Stimulated activated CD4-positive, alpha-beta T cell treated with anti-CD3 and anti-CD28 coated beads, Interleukin-2, amount 100 ng/mL, for 4 hours (primary cell): Measurements from ENCODE around the gene NME5.

Source experiments
- DNase-seq: peaks from one replicate; pipeline ENCODE4 v3.0.0-alpha.2; 2020; ENCODE audit warnings: low read depth

NME5 gene

GRCh38 chr5:138132543-138132942, 6.7 kb downstream of the NME5 start:
- no peak for DNase-seq

DNA sequence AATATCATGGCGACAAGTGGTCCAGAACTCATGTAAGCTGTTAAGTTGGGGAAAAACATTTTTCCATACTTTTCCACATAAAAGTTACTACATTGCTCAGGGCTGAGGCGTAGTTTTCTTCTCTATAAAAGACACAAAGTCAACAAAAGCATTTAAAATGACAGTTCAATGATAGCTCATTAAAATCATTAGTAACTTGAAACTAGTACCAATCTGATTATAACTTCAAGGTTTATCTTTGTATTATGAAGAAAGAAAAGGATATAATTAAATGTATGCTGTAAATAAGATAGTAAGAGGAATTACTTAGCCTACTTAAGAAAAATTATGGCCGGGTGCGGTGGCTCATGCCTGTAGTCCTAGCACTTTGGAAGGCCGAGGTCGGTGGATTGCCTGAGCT, 9.9 kb downstream of the NME5 start:
- DNase-seq: no peak

DNA sequence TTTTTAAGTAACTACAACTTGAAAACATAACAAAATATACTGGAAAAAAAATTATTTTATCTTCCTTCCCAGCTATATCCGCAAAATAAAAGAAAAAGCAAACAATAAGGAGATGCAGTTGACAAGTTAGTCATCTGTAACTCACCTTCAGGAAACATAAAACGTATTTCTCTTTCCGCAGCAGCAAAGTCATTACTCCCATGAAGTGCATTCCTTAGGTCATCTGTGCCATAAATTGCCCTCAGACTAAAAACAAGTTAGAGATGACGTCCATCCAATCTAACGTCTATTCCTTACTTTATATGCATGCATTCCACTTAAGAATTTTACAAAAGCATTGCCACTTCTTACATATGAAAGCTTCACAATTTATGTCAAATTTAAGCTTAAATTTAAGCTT, 10.9 kb downstream of the NME5 start:
- no peak for DNase-seq

DNA sequence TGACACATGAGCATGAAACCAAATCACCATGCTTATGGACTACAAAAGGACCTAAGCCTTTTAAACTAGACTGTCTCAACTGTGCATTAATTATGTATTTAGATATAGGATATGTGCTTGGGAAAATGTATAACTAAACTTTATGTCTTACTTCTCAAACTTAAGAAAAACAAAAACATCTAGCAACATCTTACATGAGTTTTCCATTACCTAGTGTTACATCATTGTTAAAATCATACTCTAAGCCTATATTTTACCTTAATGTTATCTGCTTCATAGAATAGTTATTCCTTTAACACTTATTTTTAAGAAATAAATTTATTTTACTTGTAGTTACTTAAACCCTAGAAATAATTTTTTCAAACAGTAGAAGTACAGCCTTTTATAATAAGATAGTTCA, 24.0 kb downstream of the NME5 start:
- DNase-seq: no peak

GRCh38 chr5:138111937-138112336, 27.3 kb downstream of the NME5 start:
- no peak for DNase-seq

- no peak for DNase-seq
Measured at GRCh38 chr5:138111181-138111580, 28.0 kb downstream of the NME5 start.

DNA sequence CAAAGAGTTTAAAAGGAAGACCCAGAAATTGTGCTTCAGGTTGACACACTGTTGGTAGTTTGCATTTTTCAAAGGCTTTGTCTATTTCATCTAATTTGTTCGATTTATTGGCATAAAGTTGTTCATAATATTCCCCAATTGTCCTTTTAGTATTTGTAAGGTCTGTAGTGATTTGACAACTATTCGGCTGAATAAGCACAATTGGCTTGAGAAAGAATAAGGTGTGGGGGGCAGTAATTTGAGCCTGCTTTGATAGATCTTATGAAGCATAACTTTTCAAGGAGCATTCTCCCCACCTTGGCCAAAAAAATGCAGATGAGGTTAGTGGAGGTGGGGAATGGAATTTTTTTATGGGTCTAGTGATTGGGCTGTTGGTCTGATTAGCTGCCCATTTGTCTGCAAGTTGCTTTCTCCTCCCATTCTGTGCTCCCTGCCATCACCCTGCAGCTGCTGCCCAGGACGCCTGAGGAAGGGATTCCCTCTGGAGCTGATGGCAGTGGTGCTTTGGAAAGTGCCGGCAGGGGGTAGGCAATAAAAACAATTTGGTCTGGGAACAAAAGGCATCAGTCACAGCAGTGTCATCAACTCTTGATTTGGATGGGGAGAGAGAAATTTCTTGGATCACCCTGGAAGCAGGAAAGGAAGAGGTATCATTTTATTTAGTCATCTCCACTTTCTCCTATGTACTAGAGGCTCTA, 28.8 kb downstream of the NME5 start:
- no peak for DNase-seq

DNA sequence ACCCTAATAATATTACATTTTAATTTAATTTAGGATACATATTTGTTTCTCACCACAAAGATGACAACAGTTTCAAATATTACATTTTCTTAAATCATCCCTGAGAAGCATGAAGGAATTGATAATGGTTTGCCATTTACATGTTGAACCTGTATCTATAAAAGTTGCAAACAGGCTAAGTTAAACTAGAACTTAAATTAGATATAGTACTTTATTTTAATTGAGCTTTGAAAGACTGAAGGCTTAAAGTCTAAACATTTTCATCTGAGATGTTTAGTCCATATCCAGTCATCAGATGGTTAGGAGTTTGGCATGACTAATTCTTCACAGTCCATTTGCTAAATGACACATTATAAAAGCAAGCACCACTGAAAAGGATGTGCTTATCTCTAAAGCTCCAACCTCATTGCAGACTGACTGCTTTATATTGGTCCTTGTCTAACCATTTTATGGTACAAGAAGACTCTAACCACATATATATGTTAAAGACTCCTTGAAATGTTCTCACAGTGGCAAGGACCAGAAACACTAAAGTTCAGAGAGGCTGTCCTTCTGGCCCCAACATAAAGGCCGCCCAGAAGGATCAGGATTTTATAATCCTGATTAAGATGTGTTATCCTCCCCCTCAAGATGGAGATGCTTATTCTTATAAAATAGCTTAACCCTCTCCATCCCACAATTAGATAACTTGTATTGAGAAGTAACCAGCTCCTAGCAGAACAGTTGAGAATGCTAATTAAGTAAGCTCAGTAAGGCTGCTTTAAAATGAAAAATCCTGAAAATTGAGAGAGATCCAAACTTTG, 29.6 kb downstream of the NME5 start:
- no peak for DNase-seq

DNA sequence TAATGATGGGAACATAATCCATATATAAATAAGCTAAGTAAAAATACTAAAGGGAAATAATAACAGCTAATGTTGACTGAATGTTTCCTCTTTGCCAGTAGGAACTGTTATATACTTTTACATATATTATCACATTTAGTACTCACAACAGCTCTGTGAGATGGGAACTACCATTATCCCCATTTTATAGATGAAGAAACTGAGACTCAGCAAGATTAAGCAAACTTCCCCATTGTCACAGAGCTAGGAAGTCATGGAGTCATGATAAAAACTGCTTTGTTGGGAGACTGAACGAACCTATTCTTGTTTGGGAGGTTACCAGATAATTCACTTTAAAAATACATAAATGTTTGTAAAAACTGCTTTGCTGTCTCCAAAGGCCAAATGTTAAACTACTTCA, 32.0 kb downstream of the NME5 start:
- DNase-seq: no peak

DNA sequence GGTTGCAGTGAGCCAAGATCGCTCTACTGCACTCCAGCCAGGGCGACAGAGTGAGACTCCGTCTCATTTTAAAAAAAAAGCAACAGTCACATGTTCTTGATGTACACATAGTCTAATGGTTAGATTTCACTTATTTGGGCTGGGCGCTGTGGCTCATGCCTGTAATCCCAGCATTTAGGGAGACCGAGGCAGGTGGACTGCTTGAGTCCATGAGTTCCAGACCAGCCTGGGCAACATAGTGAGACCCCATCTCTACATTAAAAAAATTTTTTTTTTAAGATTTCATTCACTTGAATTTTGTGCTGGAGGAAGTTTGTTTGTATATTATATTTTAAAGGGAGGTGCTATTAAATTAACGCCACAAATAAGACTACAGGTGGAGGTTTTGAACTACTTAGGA, 33.5 kb downstream of the NME5 start:
- DNase-seq: no peak

DNA sequence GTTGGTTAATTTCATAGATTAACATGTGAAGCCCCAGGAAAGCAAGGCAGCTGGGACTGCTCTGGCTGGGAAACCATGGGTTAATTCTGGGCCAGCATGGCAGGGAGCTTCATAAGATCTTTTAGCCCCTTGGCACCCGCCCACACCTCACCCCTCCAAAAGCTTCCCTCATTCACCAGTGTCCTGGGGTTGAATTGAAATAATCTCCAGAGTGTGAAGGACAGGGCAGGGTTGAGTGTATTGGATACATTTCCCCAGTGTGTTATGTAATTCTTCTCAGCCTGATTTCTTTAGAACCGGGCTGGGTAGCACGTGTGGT, 36.0 kb downstream of the NME5 start:
- no peak for DNase-seq

DNA sequence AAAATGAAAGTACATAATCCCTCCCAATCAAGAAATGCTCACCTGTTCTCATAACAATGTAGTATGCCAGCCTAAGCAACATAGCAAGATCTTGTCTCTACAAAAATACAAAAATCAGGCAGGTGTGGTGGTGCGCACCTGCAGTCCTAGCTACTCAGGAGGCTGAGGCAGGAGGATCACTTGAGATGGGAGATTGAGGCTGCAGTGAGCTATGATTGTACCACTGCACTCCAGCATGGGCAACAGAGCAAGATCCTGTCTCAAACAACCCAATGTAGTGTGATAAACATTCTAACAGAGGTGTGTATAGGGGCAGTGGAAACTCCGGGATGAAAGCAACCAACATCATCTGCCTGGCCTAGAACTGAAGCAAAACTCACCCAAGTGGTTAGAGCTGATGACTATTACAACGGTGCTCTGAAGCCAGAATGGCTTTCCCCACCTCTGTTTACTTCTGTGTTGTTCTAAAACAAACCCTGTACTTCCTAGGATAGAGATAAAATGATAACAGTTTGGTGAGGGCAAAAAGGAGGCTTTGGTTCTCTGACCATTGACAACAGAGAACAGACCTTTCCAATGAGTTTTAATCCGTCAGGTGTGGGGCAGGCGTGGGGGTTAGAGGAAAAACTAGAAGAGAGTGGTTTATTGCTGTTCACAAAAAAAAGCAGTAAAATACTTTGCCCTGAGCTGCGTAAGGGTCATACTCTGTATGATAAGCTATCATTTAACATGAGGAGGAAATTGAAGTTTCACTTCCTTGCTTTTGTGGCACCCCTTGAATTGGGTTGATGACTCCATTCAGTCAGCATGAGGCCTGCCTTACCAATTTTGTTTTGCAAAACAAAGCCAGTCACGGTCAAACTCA, 36.5 kb downstream of the NME5 start:
- no peak for DNase-seq

DNA sequence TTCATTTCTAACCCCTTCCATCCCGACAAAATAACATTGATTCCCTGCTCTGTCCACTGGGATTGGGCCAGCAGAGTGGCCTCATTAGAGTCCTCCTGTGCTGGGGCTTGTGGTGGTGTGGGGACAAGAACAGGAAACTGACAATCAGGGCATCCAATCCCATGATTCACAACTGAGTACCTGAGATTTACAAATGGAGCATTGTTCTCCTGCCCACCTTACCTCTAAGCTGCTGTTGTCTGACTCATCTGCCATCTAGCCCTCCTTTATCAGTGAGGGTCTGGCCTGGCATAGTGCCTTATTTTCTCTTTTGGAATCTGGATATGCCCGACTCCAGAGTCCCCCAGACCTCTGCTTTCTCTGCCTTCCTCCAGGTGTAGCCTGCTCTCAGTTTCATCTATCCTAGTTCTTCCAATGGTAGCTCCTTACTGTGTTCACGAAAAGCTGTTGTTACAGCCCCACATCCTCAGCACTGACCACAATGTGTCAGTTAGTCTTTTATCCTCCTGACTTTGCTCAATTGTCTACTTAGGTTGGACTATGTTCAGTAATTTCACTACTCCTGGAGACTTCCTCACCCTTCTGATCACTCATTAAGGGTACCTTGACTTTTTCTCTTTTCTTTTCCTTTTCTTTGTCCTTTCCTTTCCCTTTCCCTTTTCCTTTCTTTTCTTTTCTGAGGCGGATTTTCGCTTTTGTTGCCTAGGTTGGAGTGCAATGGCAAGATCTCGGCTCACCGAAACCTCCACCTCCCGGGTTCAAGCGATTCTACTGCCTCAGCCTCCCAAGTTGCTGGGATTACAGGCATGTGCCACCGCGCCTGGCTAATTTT, 42.0 kb downstream of the NME5 start:
- DNase-seq: no peak

GRCh38 chr5:138096363-138096762, 42.9 kb downstream of the NME5 start:
- no peak for DNase-seq

GRCh38 chr5:138095100-138095907, 43.9 kb downstream of the NME5 start:
- no peak for DNase-seq

DNA sequence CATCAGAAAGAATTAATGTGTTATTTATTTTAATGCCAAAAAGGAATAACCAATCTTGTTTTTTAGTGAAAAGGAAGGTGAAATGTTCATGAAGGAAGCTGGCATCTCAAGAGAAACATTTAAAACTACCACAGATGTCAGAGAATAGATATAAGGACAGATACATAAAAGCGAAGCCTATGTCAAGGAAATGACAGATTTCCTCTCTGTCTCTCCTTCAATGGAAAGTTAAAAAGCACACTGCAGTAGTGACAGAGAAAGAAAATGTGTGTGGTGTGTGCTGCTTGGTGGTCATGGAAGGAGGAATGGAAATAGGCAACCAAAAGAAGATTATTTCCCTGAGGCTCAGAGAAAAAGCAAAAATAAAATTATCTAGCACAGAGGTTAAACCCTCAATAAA, 46.2 kb downstream of the NME5 start:
- DNase-seq: no peak

DNA sequence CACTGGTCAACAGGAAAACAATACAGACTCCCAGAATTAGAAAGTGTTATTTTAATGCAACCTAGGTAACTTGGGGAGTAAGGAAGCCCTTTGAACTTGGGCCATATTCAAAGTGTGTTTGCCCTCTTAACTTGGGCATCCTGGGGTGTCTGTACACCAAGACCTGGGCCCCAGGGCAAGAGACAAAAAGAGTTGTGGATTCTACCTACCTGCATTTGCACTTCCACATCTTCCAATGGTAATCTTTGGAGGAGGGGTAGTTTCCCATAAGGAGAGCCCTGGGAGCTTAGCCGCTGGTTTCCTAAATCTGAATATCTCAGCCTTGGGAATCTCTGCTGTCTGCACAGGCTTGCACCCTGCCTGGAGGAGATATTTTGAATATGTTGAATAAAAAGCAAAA, 46.9 kb downstream of the NME5 start:
- no peak for DNase-seq

- DNase-seq: no peak
Measured at GRCh38 chr5:138091685-138092084, 47.5 kb downstream of the NME5 start.

DNA sequence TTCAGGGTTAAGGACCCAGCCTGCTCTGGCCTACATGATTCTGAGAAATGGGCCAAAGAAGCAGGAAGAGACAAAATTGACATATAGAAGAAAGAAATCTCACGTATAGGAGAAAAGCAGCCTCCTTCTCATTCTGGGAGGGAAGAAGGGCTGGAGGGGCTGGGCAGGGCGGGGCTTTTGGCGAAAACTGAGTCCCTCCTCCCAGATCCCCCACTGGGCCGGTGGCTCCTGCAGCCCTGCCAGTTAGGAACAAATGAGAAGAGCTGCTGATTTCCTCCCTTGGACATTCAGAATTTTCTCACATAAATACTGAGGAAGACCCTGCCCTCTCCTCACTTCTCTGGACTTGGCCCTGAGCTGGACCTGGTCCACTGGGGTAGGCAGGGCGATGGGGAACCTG, 55.5 kb downstream of the NME5 start, which contains the start of gene WNT8A:
TSS of gene WNT8A (plus strand) at position 332 of the 400 bp plus-strand sequence. CDS start 95 bp downstream, outside the sequence.
- no peak for DNase-seq

DNA sequence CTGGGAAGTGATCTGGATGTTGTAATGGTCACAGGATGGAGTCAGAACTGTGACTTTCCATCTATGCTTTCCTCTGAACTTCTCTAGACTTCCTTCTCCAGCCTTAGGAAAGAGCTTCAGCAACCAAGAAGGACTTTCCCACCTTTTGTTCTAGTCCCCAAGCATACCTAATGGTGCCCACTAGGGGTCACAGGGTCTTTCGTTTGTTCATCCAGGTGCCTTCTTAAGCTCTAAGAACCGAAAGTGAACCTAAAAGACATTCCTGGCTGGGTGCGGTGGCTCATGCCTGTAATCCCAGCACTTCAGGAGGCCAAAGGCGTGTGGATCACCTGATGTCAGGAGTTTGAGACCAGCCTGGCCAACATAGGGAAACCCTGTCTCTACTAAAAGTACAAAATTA, 57.2 kb downstream of the NME5 start:
- DNase-seq: no peak

GRCh38 chr5:138078006-138078643, 61.1 kb downstream of the NME5 start:
- DNase-seq: no peak
